ENCODE measurements around the gene DGKD.

- TF ChIP-seq, protein P1, sequence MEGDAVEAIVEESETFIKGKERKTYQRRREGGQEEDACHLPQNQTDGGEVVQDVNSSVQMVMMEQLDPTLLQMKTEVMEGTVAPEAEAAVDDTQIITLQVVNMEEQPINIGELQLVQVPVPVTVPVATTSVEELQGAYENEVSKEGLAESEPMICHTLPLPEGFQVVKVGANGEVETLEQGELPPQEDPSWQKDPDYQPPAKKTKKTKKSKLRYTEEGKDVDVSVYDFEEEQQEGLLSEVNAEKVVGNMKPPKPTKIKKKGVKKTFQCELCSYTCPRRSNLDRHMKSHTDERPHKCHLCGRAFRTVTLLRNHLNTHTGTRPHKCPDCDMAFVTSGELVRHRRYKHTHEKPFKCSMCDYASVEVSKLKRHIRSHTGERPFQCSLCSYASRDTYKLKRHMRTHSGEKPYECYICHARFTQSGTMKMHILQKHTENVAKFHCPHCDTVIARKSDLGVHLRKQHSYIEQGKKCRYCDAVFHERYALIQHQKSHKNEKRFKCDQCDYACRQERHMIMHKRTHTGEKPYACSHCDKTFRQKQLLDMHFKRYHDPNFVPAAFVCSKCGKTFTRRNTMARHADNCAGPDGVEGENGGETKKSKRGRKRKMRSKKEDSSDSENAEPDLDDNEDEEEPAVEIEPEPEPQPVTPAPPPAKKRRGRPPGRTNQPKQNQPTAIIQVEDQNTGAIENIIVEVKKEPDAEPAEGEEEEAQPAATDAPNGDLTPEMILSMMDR (IDR thresholded peaks at IDR 0.05; ENCODE audit: low read depth, low read length): no peak
- no peak for TF ChIP-seq EZH2phosphoT487 (IDR thresholded peaks at IDR 0.05; ENCODE audit: low read depth)
Observed at GRCh38 chr2:233447506-233448219, 93.4 kb downstream of the DGKD start.

All from OCI-LY3 (cell line).